ENCODE results near the gene MADCAM1. TPM values are rescaled to one million over a fixed set of nuclear protein-coding genes. Genes with fewer than 3 reads are reported as not detected.

Gene MADCAM1
- total and polyA plus RNA-seq, 7 experiments from 2014 or later: 0.12 to 1.8 (median 0.61) TPM; not detected in 2

GRCh38 chr19:482186-483041 is 13.9 kb upstream of the MADCAM1 start:
- Histone ChIP-seq H3K4me3 (ENCODE audit: low read length) (no peak overlapping the region), H3K4me1 (ENCODE audit: control insufficient read depth in 2 of 2, insufficient read depth in 2 of 2, low read length in 2 of 2) (no peaks in the 10 kb centered on the region), H3K9me3 (ENCODE audit: control insufficient read depth in 2 of 3, low read length in 3 of 3) (peaks cover 0 to 13% (median 0%) of the 10 kb centered on the region in 3 experiments), H3K27me3 (ENCODE audit: control insufficient read depth in 2 of 2, insufficient read depth in 2 of 2, low read length in 2 of 2) (peaks cover 0 to 4% of the 10 kb centered on the region in 2 donors), H3K36me3 (ENCODE audit: control insufficient read depth in 2 of 3, insufficient read depth in 3 of 3, low read length in 3 of 3) (no peaks in the 10 kb centered on the region), H3K27ac (ENCODE audit: low read depth, low read length) (no peak overlapping the region)
- H3K4me1 Mint-ChIP-seq: peaks cover 6 to 16% (median 10%) of the 10 kb centered on the region in 7 donors
- ATAC-seq (no peak), DNase-seq (no peak)
- H3K36me3 Mint-ChIP-seq: peaks cover 0 to 14% (median 0%) of the 10 kb centered on the region in 5 donors
- ChIA-PET POLR2A (no interaction called here), CTCF (no interaction called here)
- H3K4me3 Mint-ChIP-seq: peak overlapping the region in 1 of 10 donors; percentile 21
- H3K27me3 Mint-ChIP-seq: peaks cover 0 to 26% (median 11%) of the 10 kb centered on the region in 5 donors
- intact Hi-C loops (cut with micrococcal nuclease): no loop called here
- peaks cover 0 to 21% (median 9%) of the 10 kb centered on the region in 11 donors for H3K9me3 Mint-ChIP-seq
- H3K27ac Mint-ChIP-seq: peak overlapping the region in 1 of 9 donors; percentile 36

GRCh38 chr19:483332-484072 is 12.8 kb upstream of the MADCAM1 start:
- peaks cover 0 to 21% (median 9%) of the 10 kb centered on the region in 11 donors for H3K9me3 Mint-ChIP-seq
- no peak for DNase-seq
- H3K36me3 Mint-ChIP-seq: peaks cover 0 to 14% (median 0%) of the 10 kb centered on the region in 5 donors
- H3K4me1 Mint-ChIP-seq: peaks cover 6 to 20% (median 14%) of the 10 kb centered on the region in 7 donors
- CTCF ChIA-PET: no interaction called here
- Histone ChIP-seq H3K27ac (ENCODE audit: low read depth, low read length) (no peak overlapping the region), H3K4me3 (ENCODE audit: low read length) (no peak overlapping the region), H3K4me1 (ENCODE audit: control insufficient read depth in 2 of 2, insufficient read depth in 2 of 2, low read length in 2 of 2) (no peaks in the 10 kb centered on the region), H3K36me3 (ENCODE audit: control insufficient read depth in 2 of 3, insufficient read depth in 3 of 3, low read length in 3 of 3) (no peaks in the 10 kb centered on the region), H3K27me3 (ENCODE audit: control insufficient read depth in 2 of 2, insufficient read depth in 2 of 2, low read length in 2 of 2) (peaks cover 0 to 4% of the 10 kb centered on the region in 2 donors), H3K9me3 (ENCODE audit: control insufficient read depth in 2 of 3, low read length in 3 of 3) (peaks cover 0 to 13% (median 0%) of the 10 kb centered on the region in 3 experiments)
- no peak for ATAC-seq
- no peak overlapping the region for H3K27ac Mint-ChIP-seq
- peaks cover 0 to 26% (median 11%) of the 10 kb centered on the region in 5 donors for H3K27me3 Mint-ChIP-seq
- no peak overlapping the region for H3K4me3 Mint-ChIP-seq
- intact Hi-C loops (cut with micrococcal nuclease): no loop called here
- POLR2A ChIA-PET: no interaction called here

DNA sequence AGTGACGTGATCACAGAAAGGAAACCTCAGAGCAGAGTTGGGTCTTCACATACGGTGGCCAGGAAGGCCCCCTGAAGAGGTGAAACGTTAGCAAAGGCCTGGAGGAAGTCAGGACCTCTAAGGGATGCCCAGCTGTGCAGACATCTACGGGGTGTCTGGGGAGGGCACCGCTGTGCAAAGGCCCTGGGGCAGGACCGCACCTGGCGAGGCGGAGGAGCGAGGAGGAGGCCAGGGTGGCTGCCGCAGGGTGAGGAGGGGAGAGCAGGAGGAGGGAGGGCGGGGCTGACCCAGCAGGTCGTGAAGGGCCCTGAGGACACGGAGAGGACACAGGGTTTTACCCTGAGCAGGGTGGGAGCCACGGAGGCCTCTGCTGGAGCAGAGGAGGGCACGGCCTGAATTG is 11.8 kb upstream of the MADCAM1 start:
- POLR2A ChIA-PET: no interaction called here
- intact Hi-C loops (cut with micrococcal nuclease): no loop called here

GRCh38 chr19:485077-485476 is 11.2 kb upstream of the MADCAM1 start:
- intact Hi-C loops (cut with micrococcal nuclease): no loop called here
- Mint-ChIP-seq H3K9me3 (peaks cover 0 to 19% (median 6%) of the 10 kb centered on the region in 11 donors), H3K4me3 (peak overlapping the region in 1 of 10 donors; percentile 12), H3K4me1 (peaks cover under 1 to 18% (median 15%) of the 10 kb centered on the region in 7 donors), H3K36me3 (peaks cover 0 to 11% (median 0%) of the 10 kb centered on the region in 5 donors), H3K27ac (no peak overlapping the region), H3K27me3 (peaks cover 0 to 26% (median 11%) of the 10 kb centered on the region in 5 donors)
- H3K9me3 ChIP-seq (ENCODE audit: control insufficient read depth in 2 of 3, low read length in 3 of 3): peaks cover 0 to 13% (median 0%) of the 10 kb centered on the region in 3 experiments
- no peak overlapping the region for H3K27ac ChIP-seq (ENCODE audit: low read depth, low read length)
- ATAC-seq: no peak
- peaks cover 0 to 5% of the 10 kb centered on the region in 2 donors for H3K4me1 ChIP-seq (ENCODE audit: control insufficient read depth in 2 of 2, insufficient read depth in 2 of 2, low read length in 2 of 2)
- ChIA-PET CTCF (no interaction called here), POLR2A (interaction anchor here (0.7 kb wide), 1 partner anchor 26 kb away, joined by 3 read pairs; no protein-coding TSS in a partner anchor)
- H3K4me3 ChIP-seq (ENCODE audit: low read length): no peak overlapping the region
- no peak for DNase-seq
- peaks cover 0 to 4% of the 10 kb centered on the region in 2 donors for H3K27me3 ChIP-seq (ENCODE audit: control insufficient read depth in 2 of 2, insufficient read depth in 2 of 2, low read length in 2 of 2)
- H3K36me3 ChIP-seq (ENCODE audit: control insufficient read depth in 2 of 3, insufficient read depth in 3 of 3, low read length in 3 of 3): no peaks in the 10 kb centered on the region

More for the DNA sequence above, 11.8 kb upstream of the MADCAM1 start:
- peaks cover 0 to 20% (median 9%) of the 10 kb centered on the region in 11 donors for H3K9me3 Mint-ChIP-seq
- CTCF ChIA-PET: no interaction called here
- Histone ChIP-seq H3K27me3 (ENCODE audit: control insufficient read depth in 2 of 2, insufficient read depth in 2 of 2, low read length in 2 of 2) (peaks cover 0 to 4% of the 10 kb centered on the region in 2 donors), H3K27ac (ENCODE audit: low read depth, low read length) (no peak overlapping the region), H3K4me1 (ENCODE audit: control insufficient read depth in 2 of 2, insufficient read depth in 2 of 2, low read length in 2 of 2) (peaks cover 0 to 2% of the 10 kb centered on the region in 2 donors), H3K9me3 (ENCODE audit: control insufficient read depth in 2 of 3, low read length in 3 of 3) (peaks cover 0 to 13% (median 0%) of the 10 kb centered on the region in 3 experiments), H3K4me3 (ENCODE audit: low read length) (no peak overlapping the region), H3K36me3 (ENCODE audit: control insufficient read depth in 2 of 3, insufficient read depth in 3 of 3, low read length in 3 of 3) (no peaks in the 10 kb centered on the region)
- peaks cover 0 to 14% (median 0%) of the 10 kb centered on the region in 5 donors for H3K36me3 Mint-ChIP-seq
- DNase-seq (no peak), ATAC-seq (no peak)
- H3K27ac Mint-ChIP-seq: no peak overlapping the region
- H3K4me1 Mint-ChIP-seq: peaks cover 6 to 21% (median 16%) of the 10 kb centered on the region in 7 donors
- no peak overlapping the region for H3K4me3 Mint-ChIP-seq
- peaks cover 0 to 26% (median 11%) of the 10 kb centered on the region in 5 donors for H3K27me3 Mint-ChIP-seq

DNA sequence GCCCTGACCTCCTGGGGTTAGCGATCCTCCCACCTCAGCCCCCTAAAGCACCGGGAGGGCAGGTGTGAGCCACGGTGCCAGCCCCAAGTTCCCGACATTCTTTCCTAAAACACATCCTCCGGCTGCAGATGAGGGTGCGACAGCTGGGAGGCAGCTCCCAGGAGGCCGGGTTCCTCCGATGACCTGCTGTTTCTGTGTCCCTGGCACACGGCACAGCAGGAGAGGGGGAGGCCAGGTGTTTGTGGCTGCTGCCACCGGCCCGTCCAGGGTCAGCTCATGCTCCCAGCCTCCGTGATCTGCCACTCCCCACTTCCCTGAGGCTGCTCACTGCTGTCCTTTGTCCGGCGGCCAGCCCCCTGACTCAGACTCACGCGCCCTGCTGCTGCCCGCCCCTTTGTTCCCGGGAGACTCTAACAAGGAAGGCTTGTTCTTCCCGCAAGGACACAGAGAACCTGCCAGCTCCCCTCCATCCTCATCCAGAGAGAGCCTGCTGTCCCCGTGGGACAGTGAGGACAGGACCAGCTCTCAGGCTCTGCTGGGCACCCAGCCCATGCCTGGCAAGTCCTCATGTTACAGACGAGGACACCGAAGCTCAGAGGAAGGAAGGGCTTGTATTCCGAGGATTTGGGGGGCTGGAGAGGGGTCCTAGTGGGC is 10.6 kb upstream of the MADCAM1 start:
- H3K4me3 Mint-ChIP-seq: peak overlapping the region in 2 of 10 donors; percentile 29 to 84
- H3K4me1 Mint-ChIP-seq: peaks cover 0 to 15% (median 11%) of the 10 kb centered on the region in 7 donors

More for the DNA sequence above, 10.6 kb upstream of the MADCAM1 start:
- H3K4me1 ChIP-seq (ENCODE audit: control insufficient read depth in 2 of 2, insufficient read depth in 2 of 2, low read length in 2 of 2): peaks cover 0 to 5% of the 10 kb centered on the region in 2 donors
- Mint-ChIP-seq H3K27ac (no peak overlapping the region), H3K27me3 (peaks cover 0 to 21% (median 11%) of the 10 kb centered on the region in 5 donors), H3K9me3 (peaks cover 0 to 12% (median under 1%) of the 10 kb centered on the region in 11 donors), H3K36me3 (peaks cover 0 to 4% (median 0%) of the 10 kb centered on the region in 5 donors)
- ATAC-seq (no peak), DNase-seq (no peak)
- H3K36me3 ChIP-seq (ENCODE audit: control insufficient read depth in 2 of 3, insufficient read depth in 3 of 3, low read length in 3 of 3): no peaks in the 10 kb centered on the region
- CTCF ChIA-PET: no interaction called here
- peaks cover 0 to 4% of the 10 kb centered on the region in 2 donors for H3K27me3 ChIP-seq (ENCODE audit: control insufficient read depth in 2 of 2, insufficient read depth in 2 of 2, low read length in 2 of 2)
- H3K9me3 ChIP-seq (ENCODE audit: control insufficient read depth in 2 of 3, low read length in 3 of 3): peaks cover 0 to 8% (median 0%) of the 10 kb centered on the region in 3 experiments
- H3K27ac ChIP-seq (ENCODE audit: low read depth, low read length): no peak overlapping the region
- POLR2A ChIA-PET: interaction anchor here (0.7 kb wide), 1 partner anchor 25 kb away, joined by 3 read pairs; no protein-coding TSS in a partner anchor
- intact Hi-C loops (cut with micrococcal nuclease): no loop called here
- H3K4me3 ChIP-seq (ENCODE audit: low read length): no peak overlapping the region
